A549 treated with CpdA at 1 μM for 4 hours (cell line): ENCODE measurements around the gene MRPL47. TPM values are rescaled to one million over a fixed set of nuclear protein-coding genes. Genes with fewer than 3 reads are reported as not detected.

Source experiments
- total RNA-seq: library from RNA; stranded (reverse); fragments of 200-300 nt; extraction: Qiagen RNA extraction; gene quantifications from 5 replicates; pipeline ENCODE4 v1.2.3, GENCODE V29; 2022; ENCODE audit warnings: low read depth

MRPL47 gene
- total RNA-seq: 35.7 to 46.6 TPM (median 39.1 TPM) in 5 replicates

GRCh38 chr3:179604321-179605078 is at the start of gene MRPL47, which contains the start of gene NDUFB5:
Gene MRPL47, minus strand, starts transcription at chr3:179604638. Its CDS starts 14 bp downstream, at chr3:179604624.
Gene NDUFB5, plus strand, starts transcription at chr3:179604794. Its CDS starts 22 bp downstream, at chr3:179604816.

GRCh38 chr3:179652447-179653095 is 48.1 kb upstream of the MRPL47 start, which contains the start of gene USP13:
Gene USP13, plus strand, starts transcription at chr3:179653040. Its CDS starts 186 bp downstream, at chr3:179653226.

GRCh38 chr3:179562591-179563270 is 41.7 kb downstream of the MRPL47 start, which contains the start of gene ACTL6A:
Gene ACTL6A, plus strand, starts transcription at chr3:179562926. Its CDS starts 167 bp downstream, at chr3:179563093.

Other genes starting within 250 kb of the MRPL47 start
- gene GNB4, start 153.2 kb downstream of the MRPL47 start, total RNA-seq: 8.7 to 14.0 TPM (median 12.6 TPM) in 5 replicates
- 52.1 to 78.1 TPM (median 57.1 TPM) in 5 replicates for gene ACTL6A, start 41.7 kb downstream of the MRPL47 start, total RNA-seq
- gene NDUFB5, start 156 bp upstream of the MRPL47 start, total RNA-seq: 43.4 to 69.2 TPM (median 51.3 TPM) in 5 replicates
- gene USP13, start 48.4 kb upstream of the MRPL47 start, total RNA-seq: 6.7 to 13.2 TPM (median 11.1 TPM) in 5 replicates